Transverse colon (tissue), 4 donors: ENCODE data around the gene DDX60. TPM values are rescaled to one million over a fixed set of nuclear protein-coding genes. Genes with fewer than 3 reads are reported as not detected.
"Not testable (repeated sequence)": the region's sequence is repeated elsewhere in the genome, so short reads cannot be mapped to it uniquely, and the experiment has no call there.

Experiments
- DNase-seq: peaks from one replicate; pipeline ENCODE4 v3.0.0-alpha.2; 2019
- H3K27ac ChIP-seq, 4 donors: fragments of 200-600 bp; sonication (generic); 2 replicates each; pipeline ENCODE4 v1.5.1; 2016 to 2018; ENCODE audit warnings: inconsistent platforms in 4 of 4
- H3K27me3 ChIP-seq: fragments of 200-600 bp; sonication (generic); 2 replicates; pipeline ENCODE4 v1.5.1; 2017; ENCODE audit warnings: inconsistent platforms
- H3K36me3 ChIP-seq, 4 donors: fragments of 200-600 bp; sonication (generic); 2 replicates each; pipeline ENCODE4 v1.5.1; 2017 to 2019; ENCODE audit warnings: inconsistent platforms in 4 of 4
- H3K4me1 ChIP-seq, 4 donors: fragments of 200-600 bp; sonication (generic); 2 replicates each; pipeline ENCODE4 v1.5.1; 2017 to 2020; ENCODE audit warnings: inconsistent platforms in 4 of 4
- H3K4me3 ChIP-seq, 4 donors: fragments of 200-600 bp; sonication (generic); 1 replicate in 1 of 4; 2 replicates in 3 of 4; pipeline versions ENCODE4 v1.5.1 to v1.6.1; 2017 to 2019; ENCODE audit warnings: inconsistent platforms in 4 of 4
- H3K9me3 ChIP-seq, 2 donors: fragments of 200-600 bp; sonication (generic); 2 replicates each; pipeline ENCODE4 v1.5.1; 2017 to 2019; ENCODE audit warnings: inconsistent platforms in 2 of 2
- EP300 ChIP-seq: sonication (generic); formaldehyde crosslinking; IDR thresholded peaks from one replicate; pipeline ENCODE4 v1.6.1; 2017; ENCODE audit warnings: antibody characterized with exemption, low read depth
- POLR2A ChIP-seq: fragments of 450-650 bp; IDR thresholded peaks from one replicate; pipeline ENCODE4 v1.6.1; 2016; ENCODE audit warnings: antibody characterized with exemption, mild to moderate bottlenecking, moderate library complexity
- POLR2AphosphoS5 ChIP-seq, 3 donors: sonication (generic); formaldehyde crosslinking; IDR thresholded peaks; one replicate each; pipeline ENCODE4 v1.6.1; 2016; ENCODE audit warnings: antibody characterized with exemption in 3 of 3
- WGBS, 2 donors: methylation state at CpG; one replicate each; pipeline ENCODE4 v1.1.5; 2018; ENCODE audit warnings: low coverage in 1 of 2; 5-methylcytosine and 5-hydroxymethylcytosine counted together
- in situ Hi-C, 4 donors: fragments of 200-750 bp; cut with MboI; loops; one replicate each; pipeline versions ENCODE4 v1.15.0 to v1.15.1; 2017; ENCODE audit warnings: low sequenced_read_pairs in 3 of 4, low pct_ligation_motif_present in 1 of 4, low pct_unique_long_range_greater_than_20kb in 1 of 4
- intact Hi-C: fragments of 100-400 bp; cut with DNase I; formaldehyde crosslinking; loops from one replicate; pipeline ENCODE4 v1.15.1; 2023; ENCODE audit warnings: low total_unique reads
- total RNA-seq, 4 donors: library from RNA; depleted of rRNA; stranded (reverse); fragments of >200 nt; gene quantifications; one replicate each; pipeline ENCODE4 v1.1.0, GENCODE V29; 2016
- TF ChIP-seq, protein P1 (sequence below), 5 experiments: fragments of 200-600 bp in 3 of 5; fragments of 450-650 bp in 2 of 5; sonication (generic) in 3 of 5; IDR thresholded peaks; 1 replicate in 2 of 5; 2 replicates in 3 of 5; pipeline ENCODE4 v1.5.1; 2016 to 2017; ENCODE audit warnings: antibody characterized with exemption in 5 of 5, inconsistent platforms in 3 of 5, mild to moderate bottlenecking in 2 of 5, moderate library complexity in 1 of 5

Gene DDX60
- total RNA-seq, 4 donors from 2014 or later = 26.9 to 119 (median 52.5) TPM

DNA sequence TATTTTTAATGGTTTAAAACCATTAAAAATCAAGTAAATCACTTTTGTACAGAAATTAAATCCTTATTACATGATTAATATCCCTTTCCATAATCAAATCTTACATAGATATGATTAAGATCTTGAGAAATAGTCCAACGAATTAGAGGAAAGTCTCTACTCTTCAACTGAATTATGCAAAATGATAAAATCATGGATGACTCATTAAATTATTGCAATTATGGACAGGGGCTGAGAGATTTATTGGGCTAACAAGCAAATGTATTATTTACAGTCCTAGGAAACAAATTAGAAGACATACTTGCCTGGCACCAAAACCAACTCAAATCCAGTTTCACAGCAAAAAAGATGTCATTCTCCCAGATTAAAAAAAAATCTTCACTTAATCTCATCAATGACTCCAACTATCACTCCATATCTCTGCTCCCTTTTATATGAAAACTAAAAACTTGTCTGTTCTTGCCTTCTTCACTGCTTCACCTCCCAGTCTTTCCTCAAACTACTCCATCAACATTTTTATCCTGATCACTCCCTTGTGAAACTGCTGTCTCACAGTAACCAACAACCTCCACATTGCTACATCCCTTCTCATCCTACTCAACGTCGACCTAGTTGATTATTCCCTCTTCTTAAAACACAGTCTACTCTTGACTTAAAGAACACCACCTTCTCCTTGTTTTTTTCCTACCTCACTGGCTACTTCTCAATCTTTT lies 18.4 kb upstream of the DDX60 start:
- in situ Hi-C loops = no loop called here
- no peak overlapping the region for H3K27ac ChIP-seq
- intact Hi-C loops = no loop called here
- H3K36me3 ChIP-seq = no peaks in the 10 kb centered on the region
- 74 to 83% methylated on average over 3 of the region's 3 CpGs for WGBS, 2 donors
- H3K4me1 ChIP-seq = no peaks in the 10 kb centered on the region
- DNase-seq = no peak
- no peaks in the 10 kb centered on the region for H3K27me3 ChIP-seq
- no peak overlapping the region for H3K4me3 ChIP-seq
- TF ChIP-seq, protein P1, sequence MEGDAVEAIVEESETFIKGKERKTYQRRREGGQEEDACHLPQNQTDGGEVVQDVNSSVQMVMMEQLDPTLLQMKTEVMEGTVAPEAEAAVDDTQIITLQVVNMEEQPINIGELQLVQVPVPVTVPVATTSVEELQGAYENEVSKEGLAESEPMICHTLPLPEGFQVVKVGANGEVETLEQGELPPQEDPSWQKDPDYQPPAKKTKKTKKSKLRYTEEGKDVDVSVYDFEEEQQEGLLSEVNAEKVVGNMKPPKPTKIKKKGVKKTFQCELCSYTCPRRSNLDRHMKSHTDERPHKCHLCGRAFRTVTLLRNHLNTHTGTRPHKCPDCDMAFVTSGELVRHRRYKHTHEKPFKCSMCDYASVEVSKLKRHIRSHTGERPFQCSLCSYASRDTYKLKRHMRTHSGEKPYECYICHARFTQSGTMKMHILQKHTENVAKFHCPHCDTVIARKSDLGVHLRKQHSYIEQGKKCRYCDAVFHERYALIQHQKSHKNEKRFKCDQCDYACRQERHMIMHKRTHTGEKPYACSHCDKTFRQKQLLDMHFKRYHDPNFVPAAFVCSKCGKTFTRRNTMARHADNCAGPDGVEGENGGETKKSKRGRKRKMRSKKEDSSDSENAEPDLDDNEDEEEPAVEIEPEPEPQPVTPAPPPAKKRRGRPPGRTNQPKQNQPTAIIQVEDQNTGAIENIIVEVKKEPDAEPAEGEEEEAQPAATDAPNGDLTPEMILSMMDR (IDR thresholded peaks at IDR 0.05) = no peak
- TF ChIP-seq EP300 (no peak), POLR2AphosphoS5 (IDR thresholded peaks at IDR 0.05) (no peak), POLR2A (no peak)
- H3K9me3 ChIP-seq = no peaks in the 10 kb centered on the region

DNA sequence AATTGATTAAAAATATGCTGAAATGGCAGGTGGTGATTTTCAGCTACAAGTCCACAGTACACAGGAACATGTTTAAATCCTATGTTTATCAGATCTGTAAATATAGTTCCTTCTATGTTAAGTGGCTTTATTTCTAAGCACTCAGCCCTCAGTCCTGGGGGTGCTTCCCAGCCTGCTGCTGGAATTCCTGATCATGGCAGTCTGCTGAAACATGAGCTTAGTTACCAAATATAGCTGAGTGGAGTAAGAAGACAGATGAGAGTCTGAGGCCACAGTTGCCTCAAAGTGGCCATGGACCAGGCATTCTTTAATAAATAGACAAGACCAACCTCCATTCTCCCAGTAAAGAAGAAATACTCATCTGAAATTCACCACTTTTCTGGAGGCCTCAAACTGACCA lies 17.1 kb upstream of the DDX60 start:
- no peak for TF ChIP-seq POLR2A
- intact Hi-C loops (no loop called here), in situ Hi-C loops (no loop called here)
- no peaks in the 10 kb centered on the region for H3K4me1 ChIP-seq
- no peaks in the 10 kb centered on the region for H3K36me3 ChIP-seq
- no peaks in the 10 kb centered on the region for H3K27me3 ChIP-seq
- no peaks in the 10 kb centered on the region for H3K9me3 ChIP-seq
- no peak for DNase-seq
- H3K27ac ChIP-seq = no peak overlapping the region
- no peak overlapping the region for H3K4me3 ChIP-seq

DNA sequence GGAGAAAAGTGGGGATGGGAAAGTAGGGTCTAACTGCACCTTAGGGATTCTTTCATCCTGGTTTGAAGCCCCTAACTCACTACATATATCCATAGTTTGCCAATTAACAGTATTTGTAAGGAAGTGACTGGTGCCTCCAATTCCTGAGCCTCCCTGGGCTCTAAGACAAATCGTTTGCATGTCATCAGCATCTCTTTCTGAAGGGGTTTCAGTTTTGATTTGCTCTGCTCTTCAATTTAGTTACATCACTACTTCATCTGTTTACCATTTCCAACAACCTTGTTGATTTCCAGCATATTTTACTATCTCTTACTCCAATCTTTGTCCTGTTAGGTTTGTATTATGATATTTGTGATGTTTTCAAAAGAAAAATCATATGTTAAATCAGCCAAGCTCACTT lies 15.5 kb upstream of the DDX60 start:
- Histone ChIP-seq H3K9me3 (no peaks in the 10 kb centered on the region), H3K27me3 (no peaks in the 10 kb centered on the region), H3K4me1 (no peaks in the 10 kb centered on the region), H3K27ac (no peak overlapping the region), H3K4me3 (no peak overlapping the region), H3K36me3 (no peaks in the 10 kb centered on the region)
- TF ChIP-seq, protein P1 (IDR thresholded peaks at IDR 0.05) = no peak
- TF ChIP-seq EP300 (no peak), POLR2A (no peak), POLR2AphosphoS5 (IDR thresholded peaks at IDR 0.05) (no peak)
- intact Hi-C loops = no loop called here
- DNase-seq = no peak
- in situ Hi-C loops = no loop called here
- 62 to 86% methylated on average over 1 of the region's 1 CpG for WGBS, 2 donors

DNA sequence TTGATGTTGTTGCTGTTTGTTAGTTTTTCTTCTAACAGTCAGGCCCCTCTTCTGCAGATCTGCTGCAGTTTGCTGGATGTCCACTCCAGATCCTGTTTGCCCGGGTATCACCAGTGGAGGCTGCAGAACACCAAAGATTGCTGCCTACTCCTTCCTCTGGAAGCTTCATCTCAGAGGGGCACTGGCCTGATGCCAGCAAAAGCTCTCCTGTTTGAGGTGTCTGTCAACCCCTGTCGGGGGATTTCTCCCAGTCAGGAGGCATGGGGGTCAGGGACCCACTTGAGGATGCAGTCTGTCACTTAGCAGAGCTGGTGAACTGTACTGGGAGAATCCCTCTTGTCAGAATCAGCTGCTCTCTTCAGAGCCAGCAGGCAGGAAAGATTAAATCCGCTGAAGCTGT lies 12.0 kb upstream of the DDX60 start:
- H3K27me3 ChIP-seq, H3K36me3 ChIP-seq, H3K9me3 ChIP-seq, H3K27ac ChIP-seq, H3K4me1 ChIP-seq, in situ Hi-C loops, DNase-seq, H3K4me3 ChIP-seq, intact Hi-C loops: not testable (repeated sequence)
- WGBS, 2 donors = 91% methylated on average over 3 of the region's 3 CpGs; no CpG with 5 or more reads in 1 of the 2 donors

DNA sequence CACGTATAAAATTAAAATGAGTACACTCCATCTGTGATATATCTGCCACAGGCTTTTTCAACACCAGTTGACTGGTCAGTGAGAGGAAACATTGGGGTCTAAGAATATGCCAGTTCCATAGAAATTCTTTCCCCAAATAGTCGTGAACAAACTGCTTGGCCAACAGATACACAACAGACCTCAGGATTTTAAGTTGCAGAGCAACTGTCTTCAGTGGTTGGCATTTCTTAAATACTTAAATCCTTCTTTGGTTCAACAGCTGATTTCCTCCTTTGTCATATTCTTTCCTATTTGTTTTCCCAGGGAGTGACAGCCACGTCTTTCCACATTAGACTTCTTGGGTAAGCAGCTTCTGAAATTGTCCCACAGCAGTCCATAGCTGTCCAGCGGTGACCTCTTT lies 7.0 kb upstream of the DDX60 start:
- H3K27ac ChIP-seq = no peak overlapping the region
- intact Hi-C loops (no loop called here), in situ Hi-C loops (no loop called here)
- TF ChIP-seq POLR2AphosphoS5 (IDR thresholded peaks at IDR 0.05) (no peak), POLR2A (no peak), EP300 (no peak)
- TF ChIP-seq, protein P1 (IDR thresholded peaks at IDR 0.05) = no peak
- H3K36me3 ChIP-seq = no peaks in the 10 kb centered on the region
- 74 to 77% methylated on average over 4 of the region's 4 CpGs for WGBS, 2 donors
- no peaks in the 10 kb centered on the region for H3K27me3 ChIP-seq
- no peak for DNase-seq
- no peaks in the 10 kb centered on the region for H3K9me3 ChIP-seq
- H3K4me1 ChIP-seq = peaks cover 0 to 8% (median 3%) of the 10 kb centered on the region in 4 donors
- no peak overlapping the region for H3K4me3 ChIP-seq
